ENCODE data around the gene GLYATL1B.
"Not testable (repeated sequence)": the region's sequence is repeated elsewhere in the genome, so short reads cannot be mapped to it uniquely, and the experiment has no call there.

GLYATL1B gene

DNA sequence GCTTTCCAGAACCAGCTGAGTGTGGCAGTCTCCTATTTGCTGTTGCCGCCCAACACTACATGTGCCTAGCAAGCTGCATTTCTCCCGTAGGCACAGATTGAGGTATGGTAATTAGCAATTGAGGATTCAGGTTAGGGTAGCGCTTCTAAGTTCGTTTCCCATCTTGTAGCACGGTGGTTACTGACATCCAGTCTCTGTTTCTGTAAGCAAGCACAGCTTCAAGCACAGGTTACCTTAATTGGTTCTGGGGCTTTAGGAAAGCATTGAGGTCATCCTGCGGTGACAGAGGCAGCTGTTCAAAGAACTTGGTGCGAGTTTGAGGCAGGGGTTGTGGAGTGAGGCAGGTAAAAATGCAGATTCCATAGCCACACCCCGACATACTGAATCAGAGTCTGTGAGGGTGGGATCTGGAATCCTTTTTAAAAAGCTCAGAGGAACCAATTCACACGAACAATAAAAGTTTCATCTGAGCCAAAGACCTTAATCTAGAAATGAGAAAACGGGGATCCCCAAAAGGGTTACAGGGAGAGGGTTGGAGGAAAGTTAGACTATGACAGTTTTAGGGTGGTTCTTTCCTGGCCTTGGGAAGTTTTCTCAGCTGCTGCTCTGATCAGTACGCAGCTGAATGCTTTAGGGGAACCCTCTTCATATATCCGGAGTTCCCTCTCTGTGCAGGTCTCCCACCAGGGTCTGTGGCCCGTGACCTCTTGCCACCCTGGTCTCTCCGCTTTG, 21.9 kb upstream of the GLYATL1B start:
- H3K27ac ChIP-seq (ENCODE audit: low read depth, low read length, severe bottlenecking); H3K4me3 ChIP-seq (ENCODE audit: extremely low read depth, insufficient read depth, low read length, poor library complexity, severe bottlenecking); H3K4me1 ChIP-seq (ENCODE audit: control insufficient read depth, insufficient read depth, low read length, poor library complexity, severe bottlenecking); H3K9me3 ChIP-seq (ENCODE audit: control insufficient read depth, low read length); H3K36me3 ChIP-seq (ENCODE audit: control insufficient read depth, insufficient read depth, low read length): not testable (repeated sequence)
- 77 to 95% methylated on average over 8 to 9 of the region's 14 CpGs for WGBS, 2 experiments (ENCODE audit: insufficient coverage in 2 of 2)

DNA sequence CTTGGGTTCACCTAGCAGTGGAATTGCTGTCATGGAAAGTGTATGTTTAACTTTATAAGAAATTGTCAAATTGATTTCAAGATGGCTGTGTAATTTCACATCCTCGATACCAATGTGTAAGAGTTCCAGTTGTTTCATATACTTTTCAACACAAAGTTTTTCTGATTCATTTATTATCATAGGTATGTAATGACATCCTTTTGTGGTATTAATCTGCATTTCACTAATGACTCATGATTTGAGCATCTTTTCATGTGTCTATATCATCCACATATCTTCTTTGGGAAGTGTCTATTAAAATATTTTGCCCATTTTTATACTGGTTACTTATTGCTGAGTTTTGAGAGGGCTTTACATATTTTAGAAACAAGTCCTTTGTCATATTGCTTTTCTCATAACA, 17.0 kb upstream of the GLYATL1B start:
- Histone ChIP-seq H3K4me1 (ENCODE audit: control insufficient read depth, insufficient read depth, low read length, poor library complexity, severe bottlenecking) (no peaks in the 10 kb centered on the region), H3K27ac (ENCODE audit: low read depth, low read length, severe bottlenecking) (no peak overlapping the region), H3K36me3 (ENCODE audit: control insufficient read depth, insufficient read depth, low read length) (no peaks in the 10 kb centered on the region), H3K9me3 (ENCODE audit: control insufficient read depth, low read length) (no peaks in the 10 kb centered on the region), H3K4me3 (ENCODE audit: extremely low read depth, insufficient read depth, low read length, poor library complexity, severe bottlenecking) (no peak overlapping the region)
- WGBS, 2 experiments (ENCODE audit: insufficient coverage in 2 of 2), result no CpG with 5 or more reads among the region's 1 CpG

DNA sequence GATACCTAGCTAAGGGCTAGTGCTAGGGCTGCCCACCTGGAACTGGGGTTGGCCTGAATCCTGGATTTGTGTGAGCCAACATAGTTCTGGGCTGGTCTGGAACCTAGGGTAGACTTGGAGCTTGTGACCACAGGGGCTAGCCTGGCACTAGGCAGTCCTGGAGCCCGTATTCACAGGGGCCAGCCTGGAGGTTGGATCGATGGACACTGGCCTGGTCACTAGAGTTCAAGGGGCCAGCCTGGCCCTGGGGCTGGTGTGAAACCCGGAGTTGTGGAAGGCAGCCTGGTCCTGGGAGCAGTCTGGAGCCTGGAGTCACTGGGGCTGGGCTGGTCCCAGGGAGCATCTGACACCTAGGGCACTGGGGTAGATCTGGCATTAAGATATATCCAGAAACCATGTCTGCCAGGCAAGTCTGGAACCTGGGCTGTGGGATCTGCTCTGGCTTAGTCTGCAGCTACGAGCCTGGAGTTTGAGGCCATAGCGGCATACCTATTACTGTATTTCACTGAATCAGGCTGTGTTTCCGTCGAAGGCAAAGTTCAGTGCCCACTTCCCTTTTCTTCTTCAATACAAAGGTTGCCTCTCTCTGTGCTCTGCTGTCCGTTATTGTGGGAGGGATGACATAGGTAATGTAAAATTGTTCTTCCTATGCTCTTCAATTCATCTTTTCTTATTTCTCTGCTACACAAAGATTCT, 9.1 kb upstream of the GLYATL1B start:
- 90 to 100% methylated on average over 3 to 5 of the region's 8 CpGs for WGBS, 2 experiments (ENCODE audit: insufficient coverage in 2 of 2)
- Histone ChIP-seq H3K4me3 (ENCODE audit: extremely low read depth, insufficient read depth, low read length, poor library complexity, severe bottlenecking) (no peak overlapping the region), H3K9me3 (ENCODE audit: control insufficient read depth, low read length) (no peaks in the 10 kb centered on the region), H3K27ac (ENCODE audit: low read depth, low read length, severe bottlenecking) (no peak overlapping the region), H3K36me3 (ENCODE audit: control insufficient read depth, insufficient read depth, low read length) (no peaks in the 10 kb centered on the region), H3K4me1 (ENCODE audit: control insufficient read depth, insufficient read depth, low read length, poor library complexity, severe bottlenecking) (no peaks in the 10 kb centered on the region)

DNA sequence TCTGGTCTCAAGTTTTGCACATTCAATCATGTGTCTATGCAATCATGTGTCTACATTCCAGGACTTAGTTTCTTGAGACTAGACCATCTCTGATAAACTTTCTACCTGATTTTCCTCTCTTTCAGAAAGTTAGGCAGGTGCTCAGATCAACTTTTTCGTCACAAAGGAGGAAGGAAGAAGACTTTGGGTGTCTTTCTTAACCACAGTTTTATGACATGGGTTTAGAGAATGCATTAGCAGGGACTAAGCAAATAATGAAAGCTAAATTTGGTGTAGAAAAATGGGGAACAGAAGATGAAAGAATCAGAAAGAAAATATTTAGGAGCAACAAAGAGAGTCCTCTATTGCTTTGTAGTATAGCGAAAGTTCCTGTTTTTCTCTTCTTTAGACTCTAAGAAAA, 7.7 kb upstream of the GLYATL1B start:
- 92 to 100% methylated on average over 1 to 2 of the region's 2 CpGs for WGBS, 2 experiments (ENCODE audit: insufficient coverage in 2 of 2)
- H3K27ac ChIP-seq (ENCODE audit: low read depth, low read length, severe bottlenecking), result no peak overlapping the region
- no peak overlapping the region for H3K4me3 ChIP-seq (ENCODE audit: extremely low read depth, insufficient read depth, low read length, poor library complexity, severe bottlenecking)
- no peaks in the 10 kb centered on the region for H3K36me3 ChIP-seq (ENCODE audit: control insufficient read depth, insufficient read depth, low read length)
- no peaks in the 10 kb centered on the region for H3K9me3 ChIP-seq (ENCODE audit: control insufficient read depth, low read length)
- H3K4me1 ChIP-seq (ENCODE audit: control insufficient read depth, insufficient read depth, low read length, poor library complexity, severe bottlenecking), result no peaks in the 10 kb centered on the region

DNA sequence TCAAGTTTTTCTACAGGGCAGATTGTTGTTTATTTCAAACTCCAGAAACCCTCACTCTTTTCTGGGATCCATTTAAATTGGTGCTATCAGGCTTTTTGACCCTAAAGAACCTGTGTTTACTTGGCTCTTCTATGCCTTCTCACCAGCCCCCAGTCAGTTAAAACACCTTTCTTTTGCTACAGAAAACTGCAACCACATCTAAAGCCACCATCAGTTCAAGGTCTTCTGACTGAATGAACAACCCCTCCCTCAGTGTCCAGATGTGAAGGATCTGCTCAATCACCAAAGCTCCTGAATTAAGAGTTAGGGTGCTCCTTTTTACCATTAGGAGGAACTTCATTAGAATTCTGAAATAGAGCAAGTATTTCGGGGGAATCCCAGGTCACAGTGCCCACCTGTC, 7.0 kb upstream of the GLYATL1B start:
- Histone ChIP-seq H3K4me3 (ENCODE audit: extremely low read depth, insufficient read depth, low read length, poor library complexity, severe bottlenecking) (no peak overlapping the region), H3K27ac (ENCODE audit: low read depth, low read length, severe bottlenecking) (no peak overlapping the region), H3K9me3 (ENCODE audit: control insufficient read depth, low read length) (no peaks in the 10 kb centered on the region), H3K4me1 (ENCODE audit: control insufficient read depth, insufficient read depth, low read length, poor library complexity, severe bottlenecking) (no peaks in the 10 kb centered on the region), H3K36me3 (ENCODE audit: control insufficient read depth, insufficient read depth, low read length) (no peaks in the 10 kb centered on the region)
- no CpG with 5 or more reads among the region's 1 CpG for WGBS, 2 experiments (ENCODE audit: insufficient coverage in 2 of 2)

DNA sequence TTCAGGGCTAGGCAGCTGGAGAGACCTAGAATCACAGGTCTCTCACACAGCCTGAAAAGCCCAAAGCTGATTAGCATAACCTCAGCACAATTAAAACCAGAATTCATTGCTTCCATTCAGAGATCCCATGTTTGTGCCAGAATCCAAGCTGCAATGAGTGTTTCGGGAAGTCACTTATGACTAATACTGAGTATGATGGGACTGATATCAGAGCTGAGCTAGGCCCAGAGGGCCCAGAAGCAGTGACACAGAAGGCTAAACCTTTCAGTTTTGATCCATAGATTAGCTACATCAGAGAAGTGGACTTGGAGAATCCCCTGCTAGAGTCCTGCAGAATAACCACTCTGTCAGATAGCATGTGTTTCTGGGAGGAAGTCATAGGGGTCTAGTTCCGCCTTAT, 5.7 kb upstream of the GLYATL1B start:
- no CpG with 5 or more reads among the region's 2 CpGs for WGBS, 2 experiments (ENCODE audit: insufficient coverage in 2 of 2)
- H3K9me3 ChIP-seq (ENCODE audit: control insufficient read depth, low read length); H3K36me3 ChIP-seq (ENCODE audit: control insufficient read depth, insufficient read depth, low read length): not testable (repeated sequence)

DNA sequence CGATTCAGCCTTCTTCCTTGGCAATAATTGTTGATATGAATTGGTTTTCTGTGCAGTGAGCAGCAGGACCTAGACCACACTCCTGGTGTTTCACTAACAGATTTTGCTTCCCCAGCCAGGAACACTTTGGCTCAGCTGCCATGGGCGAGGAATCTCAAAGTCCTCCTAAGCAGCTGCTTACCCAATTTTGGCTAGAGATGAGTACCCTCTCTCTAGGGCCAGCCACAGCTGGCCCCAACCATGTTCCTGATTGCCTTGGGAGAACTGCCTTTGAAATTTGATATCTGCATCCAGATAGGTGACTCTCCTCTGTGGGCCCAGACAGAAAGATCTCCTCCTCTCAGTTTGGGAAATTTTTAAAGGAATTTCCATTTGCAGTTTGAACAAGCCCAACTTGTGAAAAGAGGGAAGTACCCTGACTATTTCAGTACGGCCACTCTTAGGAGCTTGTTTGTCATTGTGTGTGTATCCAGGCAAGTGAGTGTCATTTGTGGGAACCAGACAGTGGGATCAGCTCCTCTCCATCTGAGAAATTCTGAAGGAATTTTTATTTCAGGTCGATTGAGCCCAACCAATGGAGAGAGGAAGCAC, 4.6 kb upstream of the GLYATL1B start:
- H3K4me3 ChIP-seq (ENCODE audit: extremely low read depth, insufficient read depth, low read length, poor library complexity, severe bottlenecking); H3K27ac ChIP-seq (ENCODE audit: low read depth, low read length, severe bottlenecking); H3K9me3 ChIP-seq (ENCODE audit: control insufficient read depth, low read length); H3K36me3 ChIP-seq (ENCODE audit: control insufficient read depth, insufficient read depth, low read length); H3K4me1 ChIP-seq (ENCODE audit: control insufficient read depth, insufficient read depth, low read length, poor library complexity, severe bottlenecking): not testable (repeated sequence)
- WGBS, 2 experiments (ENCODE audit: insufficient coverage in 2 of 2), result 63 to 80% methylated on average over 1 of the region's 4 CpGs

More for the DNA sequence above, 5.7 kb upstream of the GLYATL1B start:
- not testable (repeated sequence) for H3K4me3 ChIP-seq (ENCODE audit: extremely low read depth, insufficient read depth, low read length, poor library complexity, severe bottlenecking); H3K27ac ChIP-seq (ENCODE audit: low read depth, low read length, severe bottlenecking); H3K4me1 ChIP-seq (ENCODE audit: control insufficient read depth, insufficient read depth, low read length, poor library complexity, severe bottlenecking)

DNA sequence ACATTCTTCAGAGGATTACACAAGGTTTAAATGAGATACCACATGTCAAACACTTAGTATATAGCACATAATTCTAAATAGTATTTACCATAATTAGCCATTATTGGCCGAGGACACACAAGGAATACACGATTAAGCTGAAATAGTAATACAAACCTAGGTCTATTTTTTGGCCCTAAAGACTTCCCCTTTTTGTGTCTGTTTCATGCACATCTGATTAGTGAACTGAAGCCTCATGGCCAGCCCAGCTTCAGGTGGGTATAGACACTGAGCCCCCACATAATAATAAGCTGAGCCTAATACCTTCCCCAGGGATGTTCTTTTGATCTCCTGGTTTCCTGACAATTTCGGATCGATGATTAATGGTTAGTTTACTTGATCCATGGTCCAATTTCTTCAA, 2.1 kb downstream of the GLYATL1B start:
- no peaks in the 10 kb centered on the region for H3K4me1 ChIP-seq (ENCODE audit: control insufficient read depth, insufficient read depth, low read length, poor library complexity, severe bottlenecking)
- no peak overlapping the region for H3K27ac ChIP-seq (ENCODE audit: low read depth, low read length, severe bottlenecking)
- WGBS, 2 experiments (ENCODE audit: insufficient coverage in 2 of 2), result 86% methylated on average over 4 of the region's 4 CpGs; no CpG with 5 or more reads in 1 of the 2 experiments
- no peaks in the 10 kb centered on the region for H3K36me3 ChIP-seq (ENCODE audit: control insufficient read depth, insufficient read depth, low read length)
- no peaks in the 10 kb centered on the region for H3K9me3 ChIP-seq (ENCODE audit: control insufficient read depth, low read length)
- H3K4me3 ChIP-seq (ENCODE audit: extremely low read depth, insufficient read depth, low read length, poor library complexity, severe bottlenecking), result no peak overlapping the region

DNA sequence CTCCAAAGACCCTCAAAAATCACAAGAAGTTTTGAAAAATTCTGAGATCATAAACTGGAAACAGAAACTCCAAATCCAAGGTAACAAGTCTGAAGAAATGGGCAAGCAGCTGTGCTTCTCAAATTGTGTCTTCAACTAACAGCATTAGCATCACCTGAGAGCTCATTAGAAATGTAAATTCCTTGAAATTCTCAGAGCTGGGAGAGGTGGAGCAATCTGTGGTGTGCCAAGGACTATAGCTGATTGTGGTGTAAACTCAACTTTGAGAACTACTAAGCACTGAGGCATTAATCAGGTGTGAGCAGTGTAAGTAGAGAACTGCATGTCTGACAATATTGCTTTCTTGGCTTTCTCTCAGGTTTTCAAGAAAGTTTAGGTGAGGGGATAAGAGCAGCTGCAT, 7.5 kb downstream of the GLYATL1B start:
- H3K36me3 ChIP-seq (ENCODE audit: control insufficient read depth, insufficient read depth, low read length); H3K4me1 ChIP-seq (ENCODE audit: control insufficient read depth, insufficient read depth, low read length, poor library complexity, severe bottlenecking); H3K4me3 ChIP-seq (ENCODE audit: extremely low read depth, insufficient read depth, low read length, poor library complexity, severe bottlenecking); H3K27ac ChIP-seq (ENCODE audit: low read depth, low read length, severe bottlenecking); H3K9me3 ChIP-seq (ENCODE audit: control insufficient read depth, low read length): not testable (repeated sequence)

DNA sequence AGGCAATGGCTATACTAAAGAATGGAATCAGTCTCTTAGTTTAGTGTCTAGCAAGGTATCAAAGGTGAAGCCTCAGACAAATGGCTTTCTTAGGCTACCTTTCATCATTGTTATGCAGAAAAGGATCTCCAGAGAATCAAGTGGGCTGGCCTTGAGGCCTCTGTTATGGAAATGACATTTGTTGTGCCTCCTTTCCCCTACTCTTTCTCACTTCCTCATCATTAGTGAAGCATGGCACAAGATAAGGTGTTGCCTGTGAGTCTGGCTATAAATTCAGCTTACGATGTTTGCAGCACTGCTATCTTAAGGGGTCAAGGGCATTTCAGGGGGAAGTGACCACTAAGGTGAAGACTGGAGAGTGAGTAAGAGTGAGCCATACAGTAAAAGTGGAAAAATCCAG, 9.1 kb downstream of the GLYATL1B start:
- WGBS, 2 experiments (ENCODE audit: insufficient coverage in 2 of 2), result 67 to 83% methylated on average over 1 of the region's 1 CpG
- not testable (repeated sequence) for H3K4me3 ChIP-seq (ENCODE audit: extremely low read depth, insufficient read depth, low read length, poor library complexity, severe bottlenecking)

DNA sequence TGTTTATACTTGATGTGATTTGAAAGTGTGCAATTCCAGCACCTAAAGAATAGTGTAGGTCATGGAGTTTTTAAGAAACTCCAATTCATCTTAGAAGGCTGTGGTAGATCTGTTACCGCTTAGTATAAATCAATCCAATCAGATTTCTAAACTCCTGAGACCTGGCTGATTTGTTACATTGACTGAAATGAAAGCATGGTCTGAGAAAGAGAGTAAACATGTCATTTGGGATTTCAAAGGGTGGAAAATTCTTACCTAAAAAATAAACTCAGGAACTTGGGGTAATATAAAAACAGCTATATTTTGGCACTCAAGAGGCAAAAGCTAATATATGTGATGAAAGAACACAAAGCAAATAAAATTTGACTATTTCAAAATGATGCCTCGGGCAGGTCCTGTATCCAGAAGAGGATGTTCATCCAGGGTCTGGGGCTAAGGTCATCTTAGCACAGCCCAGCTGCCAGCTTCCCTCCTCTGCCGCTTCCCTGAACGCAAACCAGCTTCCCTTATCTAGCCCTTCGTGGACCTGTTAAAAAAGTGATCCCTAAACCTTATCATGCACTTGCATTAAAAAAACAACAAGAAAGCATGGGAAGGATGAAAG, 10.0 kb downstream of the GLYATL1B start:
- not testable (repeated sequence) for H3K36me3 ChIP-seq (ENCODE audit: control insufficient read depth, insufficient read depth, low read length); H3K4me3 ChIP-seq (ENCODE audit: extremely low read depth, insufficient read depth, low read length, poor library complexity, severe bottlenecking); H3K27ac ChIP-seq (ENCODE audit: low read depth, low read length, severe bottlenecking); H3K4me1 ChIP-seq (ENCODE audit: control insufficient read depth, insufficient read depth, low read length, poor library complexity, severe bottlenecking); H3K9me3 ChIP-seq (ENCODE audit: control insufficient read depth, low read length)
- 80 to 88% methylated on average over 1 of the region's 5 CpGs for WGBS, 2 experiments (ENCODE audit: insufficient coverage in 2 of 2)

More for the DNA sequence above, 9.1 kb downstream of the GLYATL1B start:
- H3K27ac ChIP-seq (ENCODE audit: low read depth, low read length, severe bottlenecking); H3K4me1 ChIP-seq (ENCODE audit: control insufficient read depth, insufficient read depth, low read length, poor library complexity, severe bottlenecking); H3K9me3 ChIP-seq (ENCODE audit: control insufficient read depth, low read length); H3K36me3 ChIP-seq (ENCODE audit: control insufficient read depth, insufficient read depth, low read length): not testable (repeated sequence)

All from mesodermal cell (in vitro differentiated cells).